ENCODE data around the gene VEGFA.

VEGFA gene

DNA sequence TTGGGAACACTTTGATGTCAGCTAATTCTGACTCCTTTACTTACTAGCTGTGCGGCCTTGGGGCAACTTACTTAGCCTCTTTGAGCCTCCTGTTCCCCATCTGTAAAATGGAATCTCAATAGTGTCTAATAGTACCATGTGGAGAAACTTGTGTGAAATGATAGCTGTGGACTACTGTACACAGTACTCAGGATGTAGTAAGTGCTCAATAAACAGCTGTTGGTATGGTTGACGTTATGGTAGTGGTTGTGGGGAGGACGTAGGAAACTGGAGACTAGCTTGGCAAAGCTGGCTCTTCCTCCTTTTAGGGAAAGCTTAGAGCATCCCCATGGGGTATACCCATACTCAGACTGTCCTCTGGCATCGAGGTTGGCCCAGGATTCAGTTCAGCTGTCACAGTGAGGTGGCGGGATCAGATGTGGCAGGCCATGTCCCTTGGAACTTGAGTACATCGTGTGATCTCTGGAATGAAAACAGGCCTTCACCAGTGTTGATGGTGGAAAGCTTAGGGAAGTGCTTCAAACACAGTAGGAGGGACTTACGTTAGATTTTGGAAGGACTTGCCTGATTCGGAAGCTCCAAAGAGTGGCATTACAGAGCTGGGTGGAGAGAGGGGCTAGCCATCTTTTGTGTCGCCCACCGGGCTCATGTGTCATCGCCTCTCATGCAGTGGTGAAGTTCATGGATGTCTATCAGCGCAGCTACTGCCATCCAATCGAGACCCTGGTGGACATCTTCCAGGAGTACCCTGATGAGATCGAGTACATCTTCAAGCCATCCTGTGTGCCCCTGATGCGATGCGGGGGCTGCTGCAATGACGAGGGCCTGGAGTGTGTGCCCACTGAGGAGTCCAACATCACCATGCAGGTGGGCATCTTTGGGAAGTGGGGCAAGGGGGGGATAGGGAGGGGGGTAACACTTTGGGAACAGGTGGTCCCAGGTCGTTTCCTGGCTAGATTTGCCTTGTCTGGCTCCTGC, 7.1 kb downstream of the VEGFA start:
- no peak overlapping the region for H3K4me3 ChIP-seq
- H3K27ac ChIP-seq, result peak overlapping the region in 1 of 2 donors; percentile 67
- DNase-seq (ENCODE audit: low spot score), result no peak
- TF ChIP-seq, protein P1, sequence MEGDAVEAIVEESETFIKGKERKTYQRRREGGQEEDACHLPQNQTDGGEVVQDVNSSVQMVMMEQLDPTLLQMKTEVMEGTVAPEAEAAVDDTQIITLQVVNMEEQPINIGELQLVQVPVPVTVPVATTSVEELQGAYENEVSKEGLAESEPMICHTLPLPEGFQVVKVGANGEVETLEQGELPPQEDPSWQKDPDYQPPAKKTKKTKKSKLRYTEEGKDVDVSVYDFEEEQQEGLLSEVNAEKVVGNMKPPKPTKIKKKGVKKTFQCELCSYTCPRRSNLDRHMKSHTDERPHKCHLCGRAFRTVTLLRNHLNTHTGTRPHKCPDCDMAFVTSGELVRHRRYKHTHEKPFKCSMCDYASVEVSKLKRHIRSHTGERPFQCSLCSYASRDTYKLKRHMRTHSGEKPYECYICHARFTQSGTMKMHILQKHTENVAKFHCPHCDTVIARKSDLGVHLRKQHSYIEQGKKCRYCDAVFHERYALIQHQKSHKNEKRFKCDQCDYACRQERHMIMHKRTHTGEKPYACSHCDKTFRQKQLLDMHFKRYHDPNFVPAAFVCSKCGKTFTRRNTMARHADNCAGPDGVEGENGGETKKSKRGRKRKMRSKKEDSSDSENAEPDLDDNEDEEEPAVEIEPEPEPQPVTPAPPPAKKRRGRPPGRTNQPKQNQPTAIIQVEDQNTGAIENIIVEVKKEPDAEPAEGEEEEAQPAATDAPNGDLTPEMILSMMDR (IDR thresholded peaks at IDR 0.05), result no peak

DNA sequence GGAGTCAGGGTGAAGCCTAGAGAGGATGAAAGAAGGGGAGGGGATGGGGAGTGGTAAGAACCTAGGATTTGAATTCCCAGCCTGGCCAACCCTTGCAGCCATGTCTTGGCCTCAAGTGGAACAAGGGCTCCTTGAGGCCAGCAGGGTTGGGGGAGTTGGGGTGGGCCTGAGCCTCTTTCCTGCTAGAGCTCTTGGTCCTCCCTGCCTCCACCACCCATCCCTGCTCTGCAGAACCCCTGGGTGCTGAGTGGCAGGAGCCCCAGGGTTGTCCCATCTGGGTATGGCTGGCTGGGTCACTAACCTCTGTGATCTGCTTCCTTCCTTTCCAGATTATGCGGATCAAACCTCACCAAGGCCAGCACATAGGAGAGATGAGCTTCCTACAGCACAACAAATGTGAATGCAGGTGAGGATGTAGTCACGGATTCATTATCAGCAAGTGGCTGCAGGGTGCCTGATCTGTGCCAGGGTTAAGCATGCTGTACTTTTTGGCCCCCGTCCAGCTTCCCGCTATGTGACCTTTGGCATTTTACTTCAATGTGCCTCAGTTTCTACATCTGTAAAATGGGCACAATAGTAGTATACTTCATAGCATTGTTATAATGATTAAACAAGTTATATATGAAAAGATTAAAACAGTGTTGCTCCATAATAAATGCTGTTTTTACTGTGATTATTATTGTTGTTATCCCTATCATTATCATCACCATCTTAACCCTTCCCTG, 8.3 kb downstream of the VEGFA start:
- Histone ChIP-seq H3K27ac (no peak overlapping the region), H3K4me3 (no peak overlapping the region)
- TF ChIP-seq, protein P1 (IDR thresholded peaks at IDR 0.05), result no peak
- no peak for DNase-seq (ENCODE audit: low spot score)

DNA sequence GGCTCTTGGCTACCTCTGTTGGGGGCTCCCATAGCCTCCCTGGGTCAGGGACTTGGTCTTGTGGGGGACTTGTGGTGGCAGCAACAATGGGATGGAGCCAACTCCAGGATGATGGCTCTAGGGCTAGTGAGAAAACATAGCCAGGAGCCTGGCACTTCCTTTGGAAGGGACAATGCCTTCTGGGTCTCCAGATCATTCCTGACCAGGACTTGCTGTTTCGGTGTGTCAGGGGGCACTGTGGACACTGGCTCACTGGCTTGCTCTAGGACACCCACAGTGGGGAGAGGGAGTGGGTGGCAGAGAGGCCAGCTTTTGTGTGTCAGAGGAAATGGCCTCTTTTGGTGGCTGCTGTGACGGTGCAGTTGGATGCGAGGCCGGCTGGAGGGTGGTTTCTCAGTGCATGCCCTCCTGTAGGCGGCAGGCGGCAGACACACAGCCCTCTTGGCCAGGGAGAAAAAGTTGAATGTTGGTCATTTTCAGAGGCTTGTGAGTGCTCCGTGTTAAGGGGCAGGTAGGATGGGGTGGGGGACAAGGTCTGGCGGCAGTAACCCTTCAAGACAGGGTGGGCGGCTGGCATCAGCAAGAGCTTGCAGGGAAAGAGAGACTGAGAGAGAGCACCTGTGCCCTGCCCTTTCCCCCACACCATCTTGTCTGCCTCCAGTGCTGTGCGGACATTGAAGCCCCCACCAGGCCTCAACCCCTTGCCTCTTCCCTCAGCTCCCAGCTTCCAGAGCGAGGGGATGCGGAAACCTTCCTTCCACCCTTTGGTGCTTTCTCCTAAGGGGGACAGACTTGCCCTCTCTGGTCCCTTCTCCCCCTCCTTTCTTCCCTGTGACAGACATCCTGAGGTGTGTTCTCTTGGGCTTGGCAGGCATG, 9.2 kb downstream of the VEGFA start:
- H3K27ac ChIP-seq, result no peak overlapping the region
- TF ChIP-seq, protein P1 (IDR thresholded peaks at IDR 0.05), result no peak
- no peak for DNase-seq (ENCODE audit: low spot score)
- H3K4me3 ChIP-seq, result no peak overlapping the region

DNA sequence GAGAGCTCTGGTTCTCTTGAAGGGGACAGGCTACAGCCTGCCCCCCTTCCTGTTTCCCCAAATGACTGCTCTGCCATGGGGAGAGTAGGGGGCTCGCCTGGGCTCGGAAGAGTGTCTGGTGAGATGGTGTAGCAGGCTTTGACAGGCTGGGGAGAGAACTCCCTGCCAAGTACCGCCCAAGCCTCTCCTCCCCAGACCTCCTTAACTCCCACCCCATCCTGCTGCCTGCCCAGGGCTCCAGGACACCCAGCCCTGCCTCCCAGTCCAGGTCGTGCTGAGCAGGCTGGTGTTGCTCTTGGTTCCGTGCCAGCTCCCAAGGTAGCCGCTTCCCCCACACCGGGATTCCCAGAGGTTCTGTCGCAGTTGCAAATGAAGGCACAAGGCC, 9.8 kb downstream of the VEGFA start:
- no peak for DNase-seq (ENCODE audit: low spot score)
- Histone ChIP-seq H3K27ac (peak overlapping the region in 1 of 2 donors; percentile 22), H3K4me3 (no peak overlapping the region)
- TF ChIP-seq, protein P1 (IDR thresholded peaks at IDR 0.05), result no peak

DNA sequence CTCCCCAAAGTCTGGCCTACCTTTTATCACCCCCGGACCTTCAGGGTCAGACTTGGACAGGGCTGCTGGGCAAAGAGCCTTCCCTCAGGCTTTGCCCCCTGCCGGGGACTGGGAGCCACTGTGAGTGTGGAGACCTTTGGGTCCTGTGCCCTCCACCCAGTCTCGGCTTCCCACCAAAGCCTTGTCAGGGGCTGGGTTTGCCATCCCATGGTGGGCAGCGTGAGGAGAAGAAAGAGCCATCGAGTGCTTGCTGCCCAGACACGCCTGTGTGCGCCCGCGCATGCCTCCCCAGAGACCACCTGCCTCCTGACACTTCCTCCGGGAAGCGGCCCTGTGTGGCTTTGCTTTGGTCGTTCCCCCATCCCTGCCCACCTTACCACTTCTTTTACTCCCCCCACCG, 10.3 kb downstream of the VEGFA start:
- Histone ChIP-seq H3K4me3 (no peak overlapping the region), H3K27ac (peak overlapping the region in 1 of 2 donors; percentile 22)
- TF ChIP-seq, protein P1 (IDR thresholded peaks at IDR 0.05), result no peak
- DNase-seq (ENCODE audit: low spot score), result no peak

DNA sequence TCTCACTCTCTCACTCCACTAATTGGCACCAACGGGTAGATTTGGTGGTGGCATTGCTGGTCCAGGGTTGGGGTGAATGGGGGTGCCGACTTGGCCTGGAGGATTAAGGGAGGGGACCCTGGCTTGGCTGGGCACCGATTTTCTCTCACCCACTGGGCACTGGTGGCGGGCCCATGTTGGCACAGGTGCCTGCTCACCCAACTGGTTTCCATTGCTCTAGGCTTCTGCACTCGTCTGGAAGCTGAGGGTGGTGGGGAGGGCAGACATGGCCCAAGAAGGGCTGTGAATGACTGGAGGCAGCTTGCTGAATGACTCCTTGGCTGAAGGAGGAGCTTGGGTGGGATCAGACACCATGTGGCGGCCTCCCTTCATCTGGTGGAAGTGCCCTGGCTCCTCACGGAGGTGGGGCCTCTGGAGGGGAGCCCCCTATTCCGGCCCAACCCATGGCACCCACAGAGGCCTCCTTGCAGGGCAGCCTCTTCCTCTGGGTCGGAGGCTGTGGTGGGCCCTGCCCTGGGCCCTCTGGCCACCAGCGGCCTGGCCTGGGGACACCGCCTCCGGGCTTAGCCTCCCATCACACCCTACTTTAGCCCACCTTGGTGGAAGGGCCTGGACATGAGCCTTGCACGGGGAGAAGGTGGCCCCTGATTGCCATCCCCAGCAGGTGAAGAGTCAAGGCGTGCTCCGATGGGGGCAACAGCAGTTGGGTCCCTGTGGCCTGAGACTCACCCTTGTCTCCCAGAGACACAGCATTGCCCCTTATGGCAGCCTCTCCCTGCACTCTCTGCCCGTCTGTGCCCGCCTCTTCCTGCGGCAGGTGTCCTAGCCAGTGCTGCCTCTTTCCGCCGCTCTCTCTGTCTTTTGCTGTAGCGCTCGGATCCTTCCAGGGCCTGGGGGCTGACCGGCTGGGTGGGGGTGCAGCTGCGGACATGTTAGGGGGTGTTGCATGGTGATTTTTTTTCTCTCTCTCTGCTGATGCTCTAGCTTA, 11.2 kb downstream of the VEGFA start:
- no peak overlapping the region for H3K4me3 ChIP-seq
- no peak for DNase-seq (ENCODE audit: low spot score)
- TF ChIP-seq, protein P1 (IDR thresholded peaks at IDR 0.05), result no peak
- H3K27ac ChIP-seq, result no peak overlapping the region
